HFF-Myc (cell line): ENCODE measurements around the gene PGBD5.

Experiments
- DNase-seq: peaks from one replicate; pipeline ENCODE4 v3.0.0-alpha.2; 2011; ENCODE audit warnings: low read depth; ENCODE audit errors: extremely low read depth
- H3K4me3 ChIP-seq: replicated peaks from 2 replicates; pipeline ENCODE4 v1.5.1; 2011; ENCODE audit warnings: low read depth, mild to moderate bottlenecking, control low read depth, low read length
- CTCF ChIP-seq: IDR thresholded peaks from 2 replicates; pipeline ENCODE4 v1.5.1; 2012; ENCODE audit warnings: mild to moderate bottlenecking, low read depth, low read length, control low read depth; ENCODE audit errors: missing control alignments

Gene PGBD5

DNA sequence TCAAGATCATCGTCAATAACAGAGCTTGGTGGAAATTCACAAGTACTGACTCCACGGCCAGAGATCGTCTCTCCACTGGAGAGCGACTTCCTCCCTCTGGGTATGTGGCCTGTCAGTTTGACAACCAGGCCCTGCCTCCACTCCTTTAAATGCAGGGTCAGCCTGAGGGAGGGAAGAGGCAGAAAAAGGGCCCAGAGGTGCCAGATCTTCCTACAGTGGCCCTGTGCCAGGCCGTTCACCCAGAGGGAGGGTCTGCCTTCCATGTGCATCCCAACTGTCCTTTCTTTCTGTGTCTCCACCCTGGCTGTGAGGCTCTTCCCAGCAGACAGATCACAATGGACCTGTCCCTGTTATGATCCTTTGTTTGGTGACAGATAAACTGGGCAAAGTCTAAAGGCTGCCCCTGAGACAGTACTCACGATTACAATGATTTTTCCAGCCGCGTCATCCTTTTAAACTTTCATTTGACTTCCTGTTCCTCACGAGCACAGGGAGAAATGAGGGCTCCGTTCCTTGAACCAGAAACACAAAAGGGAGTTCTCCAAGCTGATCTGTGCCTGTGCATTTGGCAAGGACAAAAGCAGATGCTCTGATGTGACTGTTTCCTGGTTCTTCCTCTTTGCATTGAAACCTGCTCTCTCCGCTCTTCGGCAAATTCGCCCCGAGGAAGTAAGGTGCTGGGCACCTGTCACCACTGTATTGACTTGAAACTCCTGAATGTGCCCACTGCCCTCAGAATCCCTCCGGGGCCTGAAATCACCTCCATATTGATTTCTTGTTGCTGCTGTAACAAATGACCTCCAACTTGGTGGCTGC, 126.7 kb downstream of the PGBD5 start:
- DNase-seq: no peak
- no peak for TF ChIP-seq CTCF
- no peak overlapping the region for H3K4me3 ChIP-seq

DNA sequence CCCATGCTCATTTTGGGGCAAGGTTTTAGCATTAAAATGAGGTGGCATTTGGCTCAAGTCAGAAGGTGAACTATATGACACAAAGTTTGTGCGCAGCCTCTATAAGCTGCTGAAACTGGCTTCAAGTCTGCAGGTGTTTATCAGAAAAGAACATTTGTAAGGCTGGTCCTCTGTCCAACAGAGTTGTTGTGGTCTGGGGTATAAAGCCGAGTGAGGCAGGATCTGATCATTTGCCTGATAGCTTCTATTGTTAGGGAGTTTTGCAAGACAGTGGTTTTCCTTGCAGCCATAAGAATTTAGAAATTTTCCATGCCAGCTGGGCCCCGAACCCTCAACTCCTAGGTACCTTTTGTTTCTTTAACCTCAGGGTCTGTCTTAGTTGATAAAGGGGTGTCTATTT, 130.8 kb downstream of the PGBD5 start:
- no peak for DNase-seq
- TF ChIP-seq CTCF: no peak
- H3K4me3 ChIP-seq: no peak overlapping the region

DNA sequence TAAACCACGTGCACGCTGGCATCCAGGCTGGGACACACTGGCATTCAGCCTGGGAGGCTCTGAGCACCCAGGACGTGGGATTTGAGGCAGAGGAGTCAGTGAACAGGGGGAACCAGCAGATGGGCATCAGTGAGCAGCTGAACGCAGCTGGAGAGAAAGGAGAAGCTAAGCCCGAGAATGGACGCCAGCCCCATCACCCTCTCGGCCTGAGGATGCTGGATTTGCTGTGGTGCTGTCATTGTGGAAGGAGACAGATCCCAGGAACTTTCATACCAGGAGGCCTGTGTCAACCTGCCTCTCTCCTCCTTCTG, 132.8 kb downstream of the PGBD5 start:
- no peak for DNase-seq
- no peak for TF ChIP-seq CTCF
- H3K4me3 ChIP-seq: no peak overlapping the region

DNA sequence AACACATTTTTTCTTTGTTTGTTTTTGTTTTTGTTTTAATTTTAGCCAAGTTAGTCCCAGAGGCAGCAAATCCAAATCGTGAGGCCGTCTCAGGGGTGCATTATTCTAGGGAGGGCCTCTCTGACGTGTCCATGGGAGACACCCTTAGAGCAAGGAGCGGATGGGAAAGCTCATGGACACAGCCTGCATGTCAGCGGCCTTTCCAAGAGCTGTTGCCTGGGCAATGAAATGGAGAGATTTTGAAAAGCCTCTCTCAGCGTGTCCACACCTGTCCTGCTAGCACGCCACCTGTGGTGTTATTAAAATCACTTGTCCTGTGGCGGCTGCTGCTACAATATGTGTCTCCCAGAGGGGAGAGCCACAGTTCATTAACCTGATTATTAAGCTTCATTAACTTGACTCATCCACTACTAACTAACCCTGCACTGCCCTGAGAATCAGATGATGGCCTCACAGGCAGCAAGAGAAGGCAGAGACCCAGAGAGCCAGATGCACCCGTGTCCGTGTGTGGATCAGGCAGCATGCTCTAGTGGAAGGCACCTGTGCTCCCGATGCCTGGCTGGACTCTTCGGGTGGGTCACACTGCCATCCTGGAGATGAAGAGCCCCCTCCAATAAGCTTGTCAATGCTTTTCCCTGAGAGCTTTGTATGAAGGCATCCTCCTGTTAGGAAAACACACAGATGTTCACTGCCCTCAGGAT, 133.3 kb downstream of the PGBD5 start:
- TF ChIP-seq CTCF: no peak
- no peak for DNase-seq
- no peak overlapping the region for H3K4me3 ChIP-seq

- DNase-seq: no peak
- no peak overlapping the region for H3K4me3 ChIP-seq
- TF ChIP-seq CTCF: no peak
These were observed 134.2 kb downstream of the PGBD5 start for GRCh38 chr1:230291731-230292620.

DNA sequence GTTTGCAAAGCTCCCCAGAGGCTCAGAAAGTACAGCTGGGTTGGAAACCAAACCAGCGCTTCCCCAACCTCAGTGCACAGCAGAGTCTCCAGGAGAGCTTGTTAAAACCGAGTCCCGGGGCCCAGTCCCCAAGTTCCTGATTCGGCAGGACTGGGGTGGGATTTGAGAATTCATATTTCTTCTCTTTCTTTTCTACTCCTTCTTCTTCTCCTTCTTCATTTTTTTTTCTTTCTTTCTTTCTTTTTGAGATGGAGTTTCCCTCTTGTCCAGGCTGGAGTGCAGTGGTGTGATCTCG, 136.8 kb downstream of the PGBD5 start:
- no peak overlapping the region for H3K4me3 ChIP-seq
- no peak for TF ChIP-seq CTCF
- no peak for DNase-seq
